COLO829 (cell line): ENCODE data around the gene HAPLN3.
"Not testable (repeated sequence)": the region's sequence is repeated elsewhere in the genome, so short reads cannot be mapped to it uniquely, and the experiment has no call there.

Experiments
- DNase-seq: peaks from one replicate; pipeline ENCODE4 v3.0.0; 2012; ENCODE audit warnings: low spot score

The HAPLN3 gene

GRCh38 chr15:88894819-88895767 lies at the start of gene HAPLN3:
TSS of gene HAPLN3 (minus strand) at chr15:88895544. CDS start at chr15:88887298, 8,246 bp downstream.
- DNase-seq = peak; percentile 76

- no peak for DNase-seq
Measured at GRCh38 chr15:88940110-88940675, 44.8 kb upstream of the HAPLN3 start.

GRCh38 chr15:88939486-88939806 lies 44.1 kb upstream of the HAPLN3 start:
- no peak for DNase-seq

GRCh38 chr15:88938802-88939485 lies 43.6 kb upstream of the HAPLN3 start:
- DNase-seq = no peak

GRCh38 chr15:88934449-88934848 lies 39.1 kb upstream of the HAPLN3 start:
- DNase-seq = not testable (repeated sequence)

GRCh38 chr15:88932875-88933330 lies 37.6 kb upstream of the HAPLN3 start:
- DNase-seq = no peak

GRCh38 chr15:88932271-88932874 lies 37.0 kb upstream of the HAPLN3 start:
- peak; percentile 94 for DNase-seq

GRCh38 chr15:88930579-88930978 lies 35.2 kb upstream of the HAPLN3 start:
- no peak for DNase-seq

GRCh38 chr15:88929358-88930098 lies 34.2 kb upstream of the HAPLN3 start:
- not testable (repeated sequence) for DNase-seq

GRCh38 chr15:88928192-88928591 lies 32.8 kb upstream of the HAPLN3 start:
- DNase-seq = not testable (repeated sequence)

GRCh38 chr15:88925648-88926047 lies 30.3 kb upstream of the HAPLN3 start:
- DNase-seq = not testable (repeated sequence)

- not testable (repeated sequence) for DNase-seq
Measured at GRCh38 chr15:88920892-88921435, 25.6 kb upstream of the HAPLN3 start.

- DNase-seq = no peak
Measured at GRCh38 chr15:88920186-88920891, 25.0 kb upstream of the HAPLN3 start.

GRCh38 chr15:88918738-88919137 lies 23.4 kb upstream of the HAPLN3 start:
- peak; percentile 96 for DNase-seq

GRCh38 chr15:88917760-88918159 lies 22.4 kb upstream of the HAPLN3 start:
- no peak for DNase-seq

GRCh38 chr15:88915354-88915753 lies 20.0 kb upstream of the HAPLN3 start:
- no peak for DNase-seq

- no peak for DNase-seq
Measured at GRCh38 chr15:88913850-88914169, 18.5 kb upstream of the HAPLN3 start.

GRCh38 chr15:88913017-88913849 lies 17.9 kb upstream of the HAPLN3 start, which contains the start of gene MFGE8:
TSS of gene MFGE8 (minus strand) at chr15:88913379. CDS start at chr15:88913319, 60 bp downstream.
- DNase-seq = peak; percentile 80

GRCh38 chr15:88912500-88912921 lies 17.2 kb upstream of the HAPLN3 start:
- no peak for DNase-seq

- DNase-seq = no peak
Measured at GRCh38 chr15:88911766-88912118, 16.4 kb upstream of the HAPLN3 start.
